Mesodermal cell (in vitro differentiated cells): ENCODE results near the gene CHFR.
"Not testable (repeated sequence)": the region's sequence is repeated elsewhere in the genome, so short reads cannot be mapped to it uniquely, and the experiment has no call there.

Experiments
- H3K27ac ChIP-seq: 2 replicates; pipeline ENCODE4 v1.7.0; 2013; ENCODE audit warnings: mild to moderate bottlenecking, low read depth, low read length, moderate library complexity; ENCODE audit not compliant: severe bottlenecking
- H3K36me3 ChIP-seq: 2 replicates; pipeline ENCODE4 v1.7.1; 2013; ENCODE audit warnings: mild to moderate bottlenecking, low read length, moderate library complexity; ENCODE audit not compliant: control insufficient read depth, insufficient read depth
- H3K4me1 ChIP-seq: one replicate; pipeline ENCODE4 v1.7.1; 2013; ENCODE audit warnings: mild to moderate bottlenecking, low read length; ENCODE audit not compliant: insufficient read depth, control insufficient read depth, poor library complexity, severe bottlenecking
- H3K4me3 ChIP-seq: 2 replicates; pipeline ENCODE4 v1.7.0; 2013; ENCODE audit warnings: low read length, control low read depth, mild to moderate bottlenecking; ENCODE audit not compliant: insufficient read depth, poor library complexity, severe bottlenecking; ENCODE audit errors: extremely low read depth
- H3K9me3 ChIP-seq: 2 replicates; pipeline ENCODE4 v1.7.1; 2013; ENCODE audit warnings: mild to moderate bottlenecking, low read length, moderate library complexity; ENCODE audit not compliant: control insufficient read depth
- WGBS, 2 experiments: methylation state at CpG; one replicate each; pipeline ENCODE4 v1.1.5; 2013; ENCODE audit warnings: missing lambda C conversion rate in 2 of 2; ENCODE audit not compliant: insufficient coverage in 2 of 2; 5-methylcytosine and 5-hydroxymethylcytosine counted together

Gene CHFR

GRCh38 chr12:132807295-132808092 is 79.9 kb downstream of the CHFR start:
- WGBS, 2 experiments = 95 to 98% methylated on average over 14 to 18 of the region's 25 CpGs

GRCh38 chr12:132806857-132807256 is 80.5 kb downstream of the CHFR start:
- no peak overlapping the region for H3K27ac ChIP-seq
- H3K9me3 ChIP-seq = no peaks in the 10 kb centered on the region
- H3K4me1 ChIP-seq = no peaks in the 10 kb centered on the region
- WGBS, 2 experiments = 94 to 99% methylated on average over 18 of the region's 18 CpGs
- H3K36me3 ChIP-seq = peaks cover 88% of the 10 kb centered on the region
- no peak overlapping the region for H3K4me3 ChIP-seq

More at GRCh38 chr12:132807295-132808092, 79.9 kb downstream of the CHFR start:
- Histone ChIP-seq H3K36me3 (peaks cover 88% of the 10 kb centered on the region), H3K4me3 (no peak overlapping the region), H3K4me1 (no peaks in the 10 kb centered on the region), H3K9me3 (no peaks in the 10 kb centered on the region), H3K27ac (no peak overlapping the region)

- Histone ChIP-seq H3K36me3 (peaks cover 90% of the 10 kb centered on the region), H3K9me3 (no peaks in the 10 kb centered on the region), H3K4me1 (no peaks in the 10 kb centered on the region), H3K27ac (no peak overlapping the region), H3K4me3 (no peak overlapping the region)
- WGBS, 2 experiments = 89 to 99% methylated on average over 7 to 11 of the region's 16 CpGs
Measured at GRCh38 chr12:132804426-132804861, 83.0 kb downstream of the CHFR start.

- H3K9me3 ChIP-seq = no peaks in the 10 kb centered on the region
- no peak overlapping the region for H3K4me3 ChIP-seq
- peaks cover 94% of the 10 kb centered on the region for H3K36me3 ChIP-seq
- WGBS, 2 experiments = 97 to 98% methylated on average over 12 of the region's 15 CpGs
- no peak overlapping the region for H3K27ac ChIP-seq
- no peaks in the 10 kb centered on the region for H3K4me1 ChIP-seq
Measured at GRCh38 chr12:132803888-132804287, 83.5 kb downstream of the CHFR start.

- Histone ChIP-seq H3K9me3 (no peaks in the 10 kb centered on the region), H3K4me3 (no peak overlapping the region), H3K36me3 (peaks cover 92% of the 10 kb centered on the region), H3K4me1 (no peaks in the 10 kb centered on the region), H3K27ac (no peak overlapping the region)
- WGBS, 2 experiments = 94 to 97% methylated on average over 13 to 14 of the region's 14 CpGs
Measured at GRCh38 chr12:132803125-132803524, 84.3 kb downstream of the CHFR start.

GRCh38 chr12:132801741-132802140 is 85.7 kb downstream of the CHFR start:
- 95 to 96% methylated on average over 27 to 28 of the region's 28 CpGs for WGBS, 2 experiments
- H3K4me1 ChIP-seq = no peaks in the 10 kb centered on the region
- H3K27ac ChIP-seq = no peak overlapping the region
- H3K4me3 ChIP-seq = no peak overlapping the region
- no peaks in the 10 kb centered on the region for H3K9me3 ChIP-seq
- H3K36me3 ChIP-seq = peaks cover 93% of the 10 kb centered on the region

- Histone ChIP-seq H3K36me3 (peaks cover 96% of the 10 kb centered on the region), H3K27ac (no peak overlapping the region), H3K4me3 (no peak overlapping the region), H3K9me3 (no peaks in the 10 kb centered on the region), H3K4me1 (no peaks in the 10 kb centered on the region)
- WGBS, 2 experiments = 92 to 95% methylated on average over 14 to 15 of the region's 15 CpGs
Measured at GRCh38 chr12:132798836-132799235, 88.6 kb downstream of the CHFR start.

GRCh38 chr12:132797820-132798570 is 89.4 kb downstream of the CHFR start:
- 94 to 96% methylated on average over 16 to 20 of the region's 24 CpGs for WGBS, 2 experiments
- Histone ChIP-seq H3K27ac (no peak overlapping the region), H3K36me3 (peaks cover 92% of the 10 kb centered on the region), H3K4me3 (no peak overlapping the region), H3K4me1 (no peaks in the 10 kb centered on the region), H3K9me3 (no peaks in the 10 kb centered on the region)

GRCh38 chr12:132795847-132796246 is 91.6 kb downstream of the CHFR start:
- no peak overlapping the region for H3K4me3 ChIP-seq
- H3K4me1 ChIP-seq = no peaks in the 10 kb centered on the region
- H3K9me3 ChIP-seq = no peaks in the 10 kb centered on the region
- WGBS, 2 experiments = 94 to 96% methylated on average over 13 to 14 of the region's 14 CpGs
- peaks cover 92% of the 10 kb centered on the region for H3K36me3 ChIP-seq
- H3K27ac ChIP-seq = no peak overlapping the region

- H3K4me3 ChIP-seq, H3K9me3 ChIP-seq, H3K27ac ChIP-seq, H3K4me1 ChIP-seq: not testable (repeated sequence)
- 78 to 100% methylated on average over 1 to 2 of the region's 2 CpGs for WGBS, 2 experiments
- H3K36me3 ChIP-seq = peaks cover 84% of the 10 kb centered on the region
Measured at GRCh38 chr12:132791940-132792339, 95.5 kb downstream of the CHFR start.

- Histone ChIP-seq H3K4me3 (no peak overlapping the region), H3K9me3 (no peaks in the 10 kb centered on the region), H3K27ac (no peak overlapping the region), H3K4me1 (no peaks in the 10 kb centered on the region), H3K36me3 (peaks cover 76% of the 10 kb centered on the region)
- 92 to 94% methylated on average over 17 to 20 of the region's 21 CpGs for WGBS, 2 experiments
Measured at GRCh38 chr12:132789099-132789471, 98.3 kb downstream of the CHFR start.
